ENCODE data around the gene SP2.

SP2 gene

GRCh38 chr17:47978324-47978723 lies 82.3 kb downstream of the SP2 start:
- Histone ChIP-seq H3K36me3 (replicated peaks) (peaks cover 57% of the 10 kb centered on the region), H3K27me3 (replicated peaks) (no peaks in the 10 kb centered on the region), H3K4me3 (ENCODE audit: low read depth, low read length) (no peak overlapping the region), H3K27ac (no peak overlapping the region)
- in situ Hi-C loops (cut with HindIII; ENCODE audit: low pct_ligation_motif_present, low sequenced_read_pairs): no loop called here
- DNase-seq: peak; percentile 31
- peak; percentile 89 for TF ChIP-seq CTCF (IDR thresholded peaks at IDR 0.05; ENCODE audit: low read depth, low read length, missing control alignments)

Measured in brain microvascular endothelial cell (primary cell).